DMS 273 treated with DMSO at 0.1 percent for 48 hours (cell line): ENCODE data around the gene BMP8A.
A peak's percentile ranks its signal among the peaks of the same experiment; 100 is the strongest.

Experiments
- DNase-seq: peaks from one replicate; lab custom pipeline; 2025; lab: John Stamatoyannopoulos, UW

Gene BMP8A

GRCh38 chr1:39572379-39573096, 81.1 kb downstream of the BMP8A start:
- no peak for DNase-seq

- DNase-seq = no peak
These were observed 81.6 kb downstream of the BMP8A start for GRCh38 chr1:39573097-39573465.

GRCh38 chr1:39573736-39574624, 82.5 kb downstream of the BMP8A start:
- DNase-seq = no peak

GRCh38 chr1:39574646-39575045, 83.2 kb downstream of the BMP8A start:
- DNase-seq = peak; percentile 95
